ENCODE measurements around the gene EGF.
"Not testable (repeated sequence)": the region's sequence is repeated elsewhere in the genome, so short reads cannot be mapped to it uniquely, and the experiment has no call there.

The EGF gene

DNA sequence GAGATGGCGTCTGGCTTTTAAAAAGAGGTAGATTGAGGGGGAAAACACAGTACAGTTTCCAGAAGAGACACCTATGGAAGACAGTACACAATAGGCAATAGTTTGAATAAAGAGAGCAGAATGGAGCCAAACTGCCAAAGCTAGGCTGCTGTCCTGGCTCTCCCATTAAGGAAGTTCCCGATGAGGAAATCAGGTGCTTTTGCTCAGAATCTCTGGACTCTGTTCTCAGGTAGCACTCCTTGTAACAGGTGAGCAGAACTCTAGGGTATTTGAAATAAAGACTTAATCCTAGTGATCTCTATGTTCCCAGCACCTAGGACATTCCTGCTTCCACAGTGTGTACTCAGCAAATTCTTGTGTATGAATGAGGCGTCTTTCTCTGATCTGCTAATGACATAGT is 1.6 kb downstream of the EGF start:
- no peak for DNase-seq (ENCODE audit: low read depth)

DNA sequence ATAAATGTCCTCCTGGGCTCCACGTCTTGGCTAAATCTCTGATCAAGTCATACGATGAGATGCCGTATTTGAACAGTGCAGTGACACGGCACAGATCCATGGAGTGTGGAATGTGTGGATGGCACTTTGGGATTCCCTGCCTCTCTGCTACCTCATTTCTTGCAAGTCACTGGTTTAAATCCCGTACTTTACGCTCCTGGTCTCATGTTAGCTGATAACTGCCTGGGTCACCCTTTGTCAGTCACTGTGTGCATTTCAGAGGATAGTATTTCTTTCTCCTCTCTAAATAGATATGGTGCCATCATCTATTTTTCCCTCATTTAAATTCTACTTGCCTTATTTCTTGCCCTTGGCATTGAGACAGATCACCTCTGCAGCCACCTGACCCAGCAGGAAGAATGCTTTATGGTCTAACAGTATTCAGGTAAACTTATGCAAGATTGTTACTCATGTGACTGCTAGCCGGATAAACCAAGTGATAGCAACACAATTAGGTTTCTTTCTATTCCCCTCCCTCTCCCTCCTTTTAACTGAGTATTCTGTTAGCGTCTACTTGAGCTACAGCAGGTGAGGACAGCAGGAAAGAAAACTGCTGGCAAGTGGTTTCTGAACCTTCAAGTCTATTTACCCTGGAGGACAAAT is 2.8 kb downstream of the EGF start:
- DNase-seq (ENCODE audit: low read depth): no peak

DNA sequence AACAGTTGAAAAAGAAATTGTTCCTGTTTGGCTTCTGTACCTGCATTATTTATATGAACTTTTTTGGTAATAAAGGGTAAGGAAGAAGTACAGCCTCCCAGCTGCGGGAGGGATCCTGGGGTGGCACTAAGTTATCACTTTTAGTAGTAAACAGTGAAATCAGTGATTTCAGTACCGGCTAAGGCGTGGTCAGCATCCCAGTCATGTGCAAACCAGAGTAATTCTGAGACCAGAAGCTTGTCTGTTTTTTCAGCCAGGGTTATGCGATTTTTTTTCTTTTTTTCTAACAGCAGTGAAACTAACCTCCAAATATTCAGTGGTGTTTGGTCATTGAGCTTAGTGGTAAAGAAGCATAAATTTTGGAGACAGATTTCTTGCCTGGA is 3.3 kb downstream of the EGF start:
- no peak for DNase-seq (ENCODE audit: low read depth)

DNA sequence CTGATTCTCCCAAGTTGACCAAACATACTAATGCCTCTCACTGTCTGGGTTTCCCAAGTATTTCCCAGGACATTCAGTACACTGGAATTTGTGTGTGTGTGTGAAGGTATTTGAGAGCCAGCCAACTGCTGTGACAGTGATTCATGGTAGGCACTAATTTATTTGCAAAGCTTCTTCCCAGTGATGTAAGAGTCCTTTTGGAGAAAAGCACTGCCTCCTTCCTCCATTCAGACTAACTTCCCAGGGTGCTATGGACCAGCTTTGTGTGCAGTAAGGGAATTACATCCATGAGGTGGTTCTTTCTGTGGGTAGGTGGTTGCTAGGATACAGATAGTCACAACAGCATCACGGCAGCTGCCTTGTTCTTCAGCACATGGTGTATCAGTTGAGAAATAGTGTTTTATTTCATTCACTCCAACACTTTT is 8.7 kb downstream of the EGF start:
- DNase-seq (ENCODE audit: low read depth): no peak

- DNase-seq (ENCODE audit: low read depth): no peak
Observed at GRCh38 chr4:109925396-109925795, 12.7 kb downstream of the EGF start.

DNA sequence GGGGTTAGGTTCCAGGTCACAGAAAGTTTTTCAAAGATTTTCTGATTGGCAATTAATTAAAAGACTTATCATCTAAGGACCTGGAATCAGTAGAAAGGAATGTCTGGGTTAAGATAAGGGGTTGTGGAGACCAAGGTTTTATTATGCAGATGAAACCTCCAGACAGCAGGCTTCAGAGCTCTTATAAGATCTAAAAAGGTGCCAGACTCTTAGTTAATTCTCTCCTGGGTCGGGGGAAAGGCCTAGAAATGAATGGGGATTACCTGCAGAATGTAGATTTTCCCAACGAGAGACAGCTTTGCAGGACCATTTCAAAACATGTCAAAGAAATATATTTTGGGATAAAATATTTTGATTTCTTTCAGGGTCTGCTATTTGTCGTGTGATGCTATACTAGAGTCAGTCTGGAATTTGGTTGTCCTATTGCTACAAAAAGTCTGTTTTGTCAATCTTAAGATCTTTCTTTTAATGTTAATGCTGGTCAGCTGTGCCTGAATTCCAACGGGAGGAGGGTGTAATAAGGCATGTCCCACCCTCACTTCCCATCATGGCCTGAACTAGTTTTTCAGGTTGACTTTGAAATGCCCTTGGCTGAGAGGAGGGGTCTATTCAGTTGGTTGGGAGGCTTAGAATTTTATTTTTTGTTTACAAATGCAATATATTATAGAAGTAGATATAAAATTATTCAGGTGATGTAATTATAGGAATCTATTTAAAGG is 15.8 kb downstream of the EGF start:
- DNase-seq (ENCODE audit: low read depth): no peak

DNA sequence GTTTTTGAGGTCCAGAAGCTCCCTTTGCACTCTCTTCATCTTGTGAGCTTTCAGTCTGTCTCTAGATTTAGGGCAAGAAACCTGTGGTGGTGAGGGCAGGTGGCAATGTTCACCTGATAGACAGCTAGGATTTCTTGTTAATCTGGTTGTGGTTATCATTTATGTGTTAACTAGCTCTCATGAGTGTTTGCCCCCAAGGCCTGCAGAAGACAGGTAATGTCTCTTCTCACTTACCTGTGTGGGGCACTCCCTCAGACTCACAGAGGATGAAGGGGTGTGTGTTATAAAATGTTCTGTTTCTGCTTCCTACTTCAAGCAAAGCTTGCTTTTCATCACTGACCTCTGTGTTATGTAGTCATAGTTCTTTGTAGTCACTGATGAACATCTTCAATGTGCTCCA is 17.8 kb downstream of the EGF start:
- no peak for DNase-seq (ENCODE audit: low read depth)

- no peak for DNase-seq (ENCODE audit: low read depth)
Observed at GRCh38 chr4:109930872-109931271, 18.2 kb downstream of the EGF start.

DNA sequence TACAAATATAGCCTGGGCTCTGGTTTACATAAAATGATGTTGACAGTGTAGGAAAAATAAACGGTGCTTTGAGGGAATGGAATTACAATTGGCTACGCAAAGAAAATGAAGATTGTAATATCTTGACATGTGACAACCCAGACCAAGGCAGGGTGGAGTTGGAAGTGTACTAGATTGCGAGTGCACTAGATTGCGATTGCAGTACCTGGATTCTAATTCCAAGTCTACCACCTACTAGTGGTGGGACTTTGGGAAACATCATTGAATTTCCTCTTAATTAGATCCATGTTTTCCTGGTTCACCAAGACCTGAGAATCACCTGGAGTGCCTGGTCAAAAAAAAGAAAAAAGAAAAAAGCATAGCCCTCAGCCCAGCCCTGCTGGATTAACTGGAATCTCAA is 18.6 kb downstream of the EGF start:
- DNase-seq (ENCODE audit: low read depth): no peak

GRCh38 chr4:109937352-109937751 is 24.7 kb downstream of the EGF start:
- DNase-seq (ENCODE audit: low read depth): not testable (repeated sequence)

GRCh38 chr4:109939190-109939589 is 26.5 kb downstream of the EGF start:
- DNase-seq (ENCODE audit: low read depth): no peak

- DNase-seq (ENCODE audit: low read depth): no peak
Observed at GRCh38 chr4:109942292-109942926, 29.7 kb downstream of the EGF start.

DNA sequence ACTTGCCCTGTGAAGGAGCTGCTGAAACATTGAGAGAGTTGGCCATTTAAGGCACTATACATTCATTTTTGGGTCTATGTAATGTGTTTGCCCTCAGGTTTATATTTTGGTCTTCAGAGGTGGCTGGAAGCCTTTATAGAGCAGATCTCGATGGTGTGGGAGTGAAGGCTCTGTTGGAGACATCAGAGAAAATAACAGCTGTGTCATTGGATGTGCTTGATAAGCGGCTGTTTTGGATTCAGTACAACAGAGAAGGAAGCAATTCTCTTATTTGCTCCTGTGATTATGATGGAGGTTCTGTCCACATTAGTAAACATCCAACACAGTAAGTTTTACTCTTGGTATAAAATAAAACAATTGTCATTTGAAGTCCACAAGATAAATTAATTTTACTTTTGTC is 31.1 kb downstream of the EGF start:
- DNase-seq (ENCODE audit: low read depth): no peak

GRCh38 chr4:109944591-109944990 is 31.9 kb downstream of the EGF start:
- DNase-seq (ENCODE audit: low read depth): no peak

- no peak for DNase-seq (ENCODE audit: low read depth)
Observed at GRCh38 chr4:109945056-109945455, 32.4 kb downstream of the EGF start.

- no peak for DNase-seq (ENCODE audit: low read depth)
Observed at GRCh38 chr4:109946120-109946519, 33.4 kb downstream of the EGF start.

GRCh38 chr4:109947457-109947856 is 34.8 kb downstream of the EGF start:
- no peak for DNase-seq (ENCODE audit: low read depth)

GRCh38 chr4:109947918-109948317 is 35.2 kb downstream of the EGF start:
- no peak for DNase-seq (ENCODE audit: low read depth)

GRCh38 chr4:109949099-109949718 is 36.5 kb downstream of the EGF start:
- not testable (repeated sequence) for DNase-seq (ENCODE audit: low read depth)

DNA sequence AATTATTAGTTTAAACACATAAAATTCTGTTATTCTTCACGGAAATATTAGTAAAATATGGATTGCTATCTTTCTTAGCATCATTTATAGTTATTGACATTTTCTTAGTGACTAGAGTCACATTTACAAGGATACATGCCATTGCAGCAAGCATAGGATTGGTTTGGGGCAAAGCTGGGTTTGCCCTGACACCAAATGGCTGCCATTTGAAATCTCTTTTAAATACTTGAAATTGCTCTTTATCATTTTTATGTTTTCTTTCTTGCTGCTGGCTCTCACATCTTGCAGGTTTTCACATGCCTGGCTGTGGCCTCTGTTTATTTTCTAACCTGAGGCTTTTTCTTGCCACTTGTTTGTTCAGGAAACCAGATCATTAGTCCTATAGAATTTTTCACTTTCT is 39.9 kb downstream of the EGF start:
- DNase-seq (ENCODE audit: low read depth): no peak

DNA sequence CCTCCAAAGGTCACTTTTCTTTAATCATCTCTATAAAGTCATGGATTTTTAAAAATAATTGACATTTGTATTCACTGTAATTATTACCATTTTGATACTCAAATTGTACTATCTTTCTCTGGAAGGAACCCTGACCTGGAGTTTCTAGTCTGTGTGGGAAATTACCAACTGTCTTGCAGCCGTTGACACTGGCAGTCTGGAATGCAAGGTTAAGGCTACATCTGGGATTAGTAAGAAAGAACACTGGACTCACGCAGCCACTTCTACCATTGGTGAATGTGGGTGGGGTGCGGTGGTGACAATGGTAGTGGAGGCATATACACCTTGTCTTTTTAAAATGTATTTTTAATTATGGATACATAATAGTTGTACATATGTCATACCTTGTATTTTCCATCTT is 40.9 kb downstream of the EGF start:
- DNase-seq (ENCODE audit: low read depth): no peak

- no peak for DNase-seq (ENCODE audit: low read depth)
Observed at GRCh38 chr4:109955146-109955545, 42.5 kb downstream of the EGF start.

DNA sequence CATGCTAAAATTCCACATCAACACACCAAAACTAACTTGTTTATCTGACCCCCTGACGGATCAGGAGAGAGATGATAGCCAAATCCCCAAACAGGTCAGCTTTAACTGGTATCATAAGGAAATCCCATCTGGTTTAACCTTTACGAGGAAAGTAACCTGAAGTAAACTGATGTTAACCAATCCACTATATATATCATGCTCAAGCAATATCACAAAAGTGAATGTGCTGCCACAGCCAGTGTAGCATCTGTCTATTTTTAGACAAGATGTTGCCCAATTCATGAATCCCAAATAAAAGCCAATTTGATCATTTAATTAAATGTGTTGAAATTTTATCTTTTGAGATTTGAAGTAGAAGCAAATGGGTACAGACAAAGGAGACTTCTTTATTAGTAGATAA is 44.5 kb downstream of the EGF start:
- DNase-seq (ENCODE audit: low read depth): no peak
